Stimulated activated naive CD8-positive, alpha-beta T cell treated with anti-CD3 and anti-CD28 coated beads, Interleukin-15, Interleukin-2, amounts not matched to agents 100 U/mL and 50 U/mL, for 24 hours (primary cell): Measurements from ENCODE around the gene C4A.
"Not testable (repeated sequence)": the region's sequence is repeated elsewhere in the genome, so short reads cannot be mapped to it uniquely, and the experiment has no call there.

Experiments
- ATAC-seq: fragments of 150-1000 bp; cut with Tn5 transposase; one replicate; pipeline ENCODE4 v1.10.0; 2021
- DNase-seq: peaks from one replicate; pipeline ENCODE4 v3.0.0; 2021

C4A gene

DNA sequence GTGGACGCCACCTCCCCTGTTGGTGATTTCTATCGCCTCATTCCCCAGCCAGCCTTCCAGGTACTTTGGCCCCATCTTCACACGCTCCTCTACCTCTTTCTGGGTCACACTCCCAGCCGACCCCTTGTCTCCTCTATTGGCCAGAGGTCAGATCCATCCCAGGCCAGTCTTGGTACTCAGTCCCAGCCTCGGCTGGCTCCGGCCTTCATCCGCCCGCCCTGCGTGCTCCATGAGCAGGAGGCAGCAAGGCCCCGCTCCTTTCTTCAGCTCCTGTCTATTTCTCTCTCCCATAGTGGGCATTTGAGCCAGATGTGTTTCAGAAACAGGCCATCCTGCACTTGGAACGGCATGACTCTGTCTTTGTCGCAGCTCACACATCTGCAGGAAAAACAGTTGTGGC lies 20.2 kb upstream of the C4A start:
- ATAC-seq: no peak
- no peak for DNase-seq

DNA sequence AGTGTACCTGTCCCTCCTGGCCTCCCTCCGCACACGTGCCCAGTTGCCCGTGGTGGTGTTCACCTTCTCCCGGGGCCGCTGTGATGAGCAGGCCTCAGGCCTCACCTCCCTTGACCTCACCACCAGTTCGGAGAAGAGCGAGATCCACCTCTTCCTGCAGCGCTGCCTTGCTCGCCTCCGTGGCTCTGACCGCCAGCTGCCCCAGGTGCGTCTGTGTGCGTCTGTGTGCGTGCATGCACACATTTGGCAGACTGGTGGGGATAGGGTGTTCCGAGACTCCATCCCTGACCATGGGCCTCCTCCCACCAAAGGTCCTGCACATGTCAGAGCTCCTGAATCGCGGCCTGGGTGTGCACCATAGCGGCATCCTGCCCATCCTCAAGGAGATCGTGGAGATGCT lies 17.9 kb upstream of the C4A start:
- DNase-seq (no peak), ATAC-seq (no peak)

- ATAC-seq: no peak
- no peak for DNase-seq
These were observed 16.2 kb upstream of the C4A start for GRCh38 chr6:31965700-31966099.

- DNase-seq (no peak), ATAC-seq (no peak)
These were observed 15.4 kb upstream of the C4A start for GRCh38 chr6:31966506-31966905.

DNA sequence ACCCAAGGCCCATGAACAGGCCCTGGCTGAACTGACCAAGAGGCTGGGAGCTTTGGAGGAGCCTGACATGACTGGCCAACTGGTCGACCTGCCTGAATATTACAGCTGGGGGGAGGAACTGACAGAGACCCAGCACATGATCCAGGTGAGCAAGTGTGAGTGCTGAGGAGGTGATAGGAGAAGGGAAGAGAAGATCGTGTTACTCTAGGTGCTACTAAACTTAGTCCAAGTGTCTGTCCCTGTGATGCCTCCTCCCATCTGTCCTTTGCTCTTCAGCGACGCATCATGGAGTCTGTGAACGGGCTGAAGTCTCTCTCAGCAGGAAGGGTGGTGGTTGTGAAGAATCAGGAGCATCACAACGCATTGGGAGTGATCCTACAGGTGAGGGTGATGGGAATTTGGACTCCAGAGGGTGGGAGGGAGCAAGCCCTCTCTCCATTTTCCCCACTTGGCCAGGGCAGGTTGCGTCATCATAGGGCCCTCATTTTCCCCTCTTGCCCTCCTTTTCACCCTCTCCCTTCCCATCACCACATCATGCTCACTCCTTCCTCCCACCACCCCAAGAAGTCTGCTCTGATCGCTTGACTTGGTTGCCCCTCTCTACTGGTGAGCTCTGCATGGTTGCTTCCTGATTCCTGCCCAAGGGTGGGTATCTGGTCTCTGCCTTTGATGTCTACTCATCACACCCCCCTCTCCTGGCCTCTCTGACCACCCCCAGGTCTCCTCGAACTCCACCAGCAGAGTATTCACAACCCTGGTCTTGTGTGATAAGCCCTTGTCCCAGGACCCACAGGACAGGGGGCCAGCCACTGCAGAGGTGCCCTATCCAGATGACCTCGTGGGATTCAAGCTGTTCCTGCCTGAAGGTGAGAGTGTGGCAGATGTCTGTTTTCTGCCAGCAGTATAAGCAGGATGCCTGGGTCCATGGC lies 14.6 kb upstream of the C4A start:
- ATAC-seq (no peak), DNase-seq (no peak)

GRCh38 chr6:31967926-31968320 lies 13.9 kb upstream of the C4A start:
- ATAC-seq (no peak), DNase-seq (no peak)

DNA sequence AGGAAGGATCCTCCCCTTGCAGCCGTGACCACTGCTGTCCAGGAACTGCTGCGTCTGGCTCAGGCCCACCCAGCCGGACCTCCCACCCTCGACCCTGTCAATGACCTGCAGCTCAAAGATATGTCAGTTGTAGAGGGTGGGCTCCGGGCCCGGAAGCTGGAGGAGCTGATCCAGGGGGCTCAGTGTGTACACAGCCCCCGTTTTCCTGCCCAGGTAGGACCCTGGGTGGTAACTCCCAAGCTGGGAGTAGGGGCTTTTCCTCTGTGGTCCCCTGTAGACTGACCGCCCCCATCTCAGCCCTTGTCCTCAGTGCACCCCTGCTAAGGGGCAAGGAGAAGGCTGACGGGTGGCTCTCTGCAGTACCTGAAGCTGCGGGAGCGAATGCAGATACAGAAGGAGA lies 13.5 kb upstream of the C4A start:
- DNase-seq (no peak), ATAC-seq (no peak)

- no peak for DNase-seq
- no peak for ATAC-seq
These were observed 12.8 kb upstream of the C4A start for GRCh38 chr6:31968791-31969711.

- ATAC-seq: no peak
These were observed 11.9 kb upstream of the C4A start for GRCh38 chr6:31969712-31970603.

DNA sequence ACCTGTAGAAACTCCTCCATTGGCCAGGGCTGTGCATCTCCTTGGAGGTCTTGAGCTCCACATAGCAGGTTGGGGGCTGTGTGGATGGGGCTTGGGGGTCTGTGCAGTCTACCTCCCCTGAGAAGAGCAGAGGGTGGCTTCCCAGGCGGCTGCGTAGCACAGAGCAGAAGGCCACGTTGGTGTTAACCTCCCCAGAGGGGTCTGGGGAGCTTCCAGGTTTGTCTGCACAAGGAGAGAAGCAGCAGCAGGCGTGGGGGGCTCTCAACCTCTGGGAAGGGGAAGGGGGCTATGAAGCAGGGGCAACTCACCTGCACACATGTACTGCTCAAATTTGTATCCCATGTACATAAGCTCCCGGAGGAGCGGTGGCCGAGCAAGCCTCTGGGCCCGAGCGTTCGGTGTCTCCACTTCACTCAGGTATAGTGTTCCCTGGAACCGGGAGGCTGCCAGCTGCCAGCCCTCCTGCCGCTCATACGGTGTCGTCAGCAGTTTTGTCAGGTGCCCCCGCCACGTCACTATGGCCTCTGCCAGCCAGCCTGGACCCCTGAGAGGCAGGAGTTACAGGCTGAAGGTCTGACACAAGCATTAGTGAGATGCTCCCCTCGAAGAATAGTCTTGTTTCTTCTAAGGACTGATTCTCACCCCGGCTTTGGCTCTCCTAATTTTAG lies 11.1 kb upstream of the C4A start:
- ATAC-seq: no peak
- no peak for DNase-seq

More at GRCh38 chr6:31969712-31970603, 11.9 kb upstream of the C4A start:
- DNase-seq: no peak

- DNase-seq (no peak), ATAC-seq (no peak)
These were observed 10.4 kb upstream of the C4A start for GRCh38 chr6:31971279-31971992.

GRCh38 chr6:31971993-31972708 lies 9.7 kb upstream of the C4A start, which contains the start of gene DXO:
DXO (minus strand) TSS chr6:31972138; CDS start chr6:31971675, 463 bp downstream.
- DNase-seq (peak; percentile 97), ATAC-seq (peak; percentile 97)

DNA sequence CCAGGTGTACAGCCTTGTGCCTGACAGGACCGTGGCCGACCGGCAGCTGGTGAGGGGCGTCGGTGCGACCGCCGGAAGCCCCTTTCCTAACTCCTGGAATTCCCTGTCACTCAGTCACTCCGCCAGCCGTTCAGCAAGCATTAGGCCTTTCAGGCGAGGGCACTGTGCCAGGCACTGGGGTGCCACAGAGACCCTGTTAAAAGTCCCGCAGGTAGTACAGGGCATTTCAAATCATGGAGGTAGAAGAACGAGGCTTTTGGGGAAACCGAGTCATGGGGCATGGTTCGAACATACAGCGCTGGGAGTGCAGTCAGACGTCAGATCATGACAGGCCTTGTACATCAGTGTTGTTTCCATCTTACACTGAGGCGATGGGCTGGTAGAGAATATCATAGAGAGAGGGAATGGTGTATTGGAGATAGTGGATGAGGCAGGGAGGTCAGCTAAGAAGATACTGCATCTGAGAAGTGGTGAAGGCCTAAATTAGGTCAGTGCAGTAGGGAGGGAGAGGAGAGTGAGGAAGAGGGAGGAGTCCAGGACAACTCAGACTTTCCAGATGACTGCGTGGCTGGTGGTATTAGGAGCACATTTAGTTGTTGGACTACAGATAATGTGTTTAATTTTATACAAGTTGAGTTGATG lies 9.0 kb upstream of the C4A start:
- no peak for DNase-seq
- no peak for ATAC-seq

DNA sequence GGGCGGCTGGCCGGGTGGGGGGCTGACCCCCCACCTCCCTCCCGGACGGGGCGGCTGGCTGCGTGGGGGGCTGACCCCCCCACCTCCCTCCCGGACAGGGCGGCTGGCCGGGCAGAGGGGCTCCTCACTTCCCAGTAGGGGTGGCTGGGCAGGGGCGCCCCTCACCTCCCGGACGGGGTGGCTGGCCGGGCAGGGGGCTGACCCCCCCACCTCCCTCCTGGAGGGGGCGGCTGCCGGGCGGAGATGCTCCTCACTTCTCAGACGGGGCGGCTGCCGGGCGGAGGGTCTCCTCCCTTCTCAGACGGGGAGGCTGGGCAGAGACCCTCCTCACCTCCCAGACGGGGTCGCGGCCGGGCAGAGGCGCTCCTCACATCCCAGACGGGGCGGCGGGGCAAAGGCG lies 5.8 kb upstream of the C4A start:
- ATAC-seq, DNase-seq: not testable (repeated sequence)

GRCh38 chr6:31977816-31978431 lies 3.9 kb upstream of the C4A start:
- ATAC-seq (no peak), DNase-seq (no peak)

GRCh38 chr6:31978831-31979230 lies 3.0 kb upstream of the C4A start:
- ATAC-seq (no peak), DNase-seq (no peak)

DNA sequence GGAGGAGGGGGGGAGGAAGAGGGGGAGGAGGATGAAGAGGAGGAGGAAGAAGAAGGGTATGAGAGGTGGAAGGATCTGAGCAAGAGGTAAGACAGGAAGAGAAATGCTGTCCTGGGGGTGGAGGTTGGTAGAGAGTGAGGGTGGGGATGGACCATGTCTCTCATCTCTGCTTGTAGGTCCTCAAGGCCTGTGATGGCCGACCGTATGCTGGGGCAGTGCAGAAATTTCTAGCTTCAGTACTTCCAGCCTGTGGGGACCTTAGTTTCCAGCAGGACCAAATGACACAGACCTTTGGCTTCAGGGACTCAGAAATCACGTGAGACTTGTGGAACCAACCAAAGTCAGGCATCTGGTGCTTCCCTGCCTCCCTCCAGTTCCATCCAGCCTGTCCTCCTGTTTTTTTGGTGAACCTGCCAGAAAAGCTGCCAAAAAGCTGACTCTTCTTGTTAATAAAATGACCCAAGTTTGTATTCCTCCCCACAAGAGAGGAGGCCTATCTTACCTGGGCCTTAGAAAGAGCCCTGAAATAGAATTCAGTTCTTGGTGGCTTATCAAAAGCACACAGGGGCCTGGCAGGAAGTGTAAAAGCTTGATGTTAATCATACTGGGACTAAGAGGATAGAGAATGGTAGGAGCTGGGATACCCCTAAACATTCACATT lies 2.5 kb upstream of the C4A start:
- ATAC-seq (no peak), DNase-seq (no peak)

GRCh38 chr6:31980195-31980876 lies 1.5 kb upstream of the C4A start:
- ATAC-seq, DNase-seq: not testable (repeated sequence)
